Body of pancreas (tissue), 4 donors: ENCODE data around the gene EHD3. TPM values are rescaled to one million over a fixed set of nuclear protein-coding genes. Genes with fewer than 3 reads are reported as not detected.

Source experiments
- ATAC-seq: fragments of 150-250 bp; one replicate; pipeline ENCODE4 v1.9.1; 2016
- DNase-seq, 4 donors: peaks; one replicate each; pipeline ENCODE4 v3.0.0-alpha.2; 2019
- H3K27ac ChIP-seq, 4 donors: fragments of 200-600 bp; sonication (generic); 1 replicate in 3 of 4; 2 replicates in 1 of 4; pipeline versions ENCODE4 v1.5.1 to v1.6.1; 2016 to 2019; ENCODE audit warnings: mild to moderate bottlenecking in 1 of 4, mixed read lengths in 1 of 4, moderate library complexity in 1 of 4
- H3K27me3 ChIP-seq, 2 donors: fragments of 200-600 bp; sonication (generic); one replicate each; pipeline ENCODE4 v1.6.0; 2016; ENCODE audit warnings: mild to moderate bottlenecking in 1 of 2
- H3K36me3 ChIP-seq, 2 donors: fragments of 200-600 bp; sonication (generic); replicated peaks in 1 of 2; 2 replicates each; pipeline ENCODE4 v1.5.1; 2016; ENCODE audit warnings: low read depth in 2 of 2; ENCODE audit not compliant: insufficient read depth in 1 of 2
- H3K4me1 ChIP-seq: fragments of 200-600 bp; sonication (generic); one replicate; pipeline ENCODE4 v1.6.0; 2016
- H3K4me3 ChIP-seq, 2 donors: fragments of 200-600 bp; sonication (generic); 1 replicate in 1 of 2; 2 replicates in 1 of 2; pipeline ENCODE4 v1.5.1; 2016 to 2019
- H3K9me3 ChIP-seq, 3 donors: fragments of 200-600 bp; sonication (generic); 1 replicate in 2 of 3; 2 replicates in 1 of 3; pipeline ENCODE4 v1.5.1; 2016
- CTCF ChIP-seq, 7 experiments: fragments of 450-650 bp in 4 of 7; fragments of 200-600 bp in 3 of 7; sonication (generic) in 3 of 7; IDR thresholded peaks; one replicate each; pipeline ENCODE4 v1.5.1; 2016 to 2019; ENCODE audit warnings: antibody characterized with exemption in 7 of 7
- POLR2A ChIP-seq, 3 donors: fragments of 450-650 bp; IDR thresholded peaks; one replicate each; pipeline ENCODE4 v1.6.1; 2016; ENCODE audit warnings: antibody characterized with exemption in 3 of 3, mild to moderate bottlenecking in 2 of 3
- WGBS, 2 donors: methylation state at CpG; one replicate each; pipeline ENCODE4 v1.1.5; 2017; 5-methylcytosine and 5-hydroxymethylcytosine counted together
- intact Hi-C: fragments of 100-400 bp; cut with DNase I; formaldehyde crosslinking; loops from one replicate; pipeline ENCODE4 v1.15.1; 2023
- total RNA-seq, 2 donors: library from RNA; depleted of rRNA; stranded (reverse); fragments of >200 nt; gene quantifications; one replicate each; pipeline ENCODE4 v1.1.0, GENCODE V29; 2016

The EHD3 gene
- total RNA-seq, 2 donors from 2014 or later = 0.99 to 2.3 TPM

GRCh38 chr2:31202041-31202440 lies 31.9 kb upstream of the EHD3 start:
- DNase-seq = no peak
- WGBS, 2 donors = 77 to 94% methylated on average over 2 to 5 of the region's 5 CpGs
- no peak overlapping the region for H3K4me3 ChIP-seq
- TF ChIP-seq POLR2A (IDR thresholded peaks at IDR 0.05) (no peak), CTCF (IDR thresholded peaks at IDR 0.05) (no peak)
- no peaks in the 10 kb centered on the region for H3K27me3 ChIP-seq
- H3K9me3 ChIP-seq = no peaks in the 10 kb centered on the region
- intact Hi-C loops = no loop called here
- no peak overlapping the region for H3K27ac ChIP-seq
- no peaks in the 10 kb centered on the region for H3K4me1 ChIP-seq
- no peak for ATAC-seq
- no peaks in the 10 kb centered on the region for H3K36me3 ChIP-seq

- peak in 1 of 4 donors; percentile 8 for DNase-seq
- 61% methylated on average over 5 of the region's 5 CpGs for WGBS, 2 donors
Observed at GRCh38 chr2:31202833-31203232, 31.1 kb upstream of the EHD3 start.

GRCh38 chr2:31203916-31204315 lies 30.0 kb upstream of the EHD3 start:
- no peak for ATAC-seq
- Histone ChIP-seq H3K27me3 (no peaks in the 10 kb centered on the region), H3K4me3 (no peak overlapping the region), H3K4me1 (no peaks in the 10 kb centered on the region), H3K9me3 (no peaks in the 10 kb centered on the region), H3K27ac (no peak overlapping the region), H3K36me3 (no peaks in the 10 kb centered on the region)
- intact Hi-C loops = no loop called here
- TF ChIP-seq POLR2A (IDR thresholded peaks at IDR 0.05) (no peak), CTCF (IDR thresholded peaks at IDR 0.05) (no peak)
- no peak for DNase-seq

More at GRCh38 chr2:31202833-31203232, 31.1 kb upstream of the EHD3 start:
- no peaks in the 10 kb centered on the region for H3K9me3 ChIP-seq
- no peaks in the 10 kb centered on the region for H3K36me3 ChIP-seq
- no peak overlapping the region for H3K4me3 ChIP-seq
- intact Hi-C loops = no loop called here
- H3K27me3 ChIP-seq = no peaks in the 10 kb centered on the region
- H3K27ac ChIP-seq = no peak overlapping the region
- TF ChIP-seq CTCF (IDR thresholded peaks at IDR 0.05) (no peak), POLR2A (IDR thresholded peaks at IDR 0.05) (no peak)
- no peaks in the 10 kb centered on the region for H3K4me1 ChIP-seq
- ATAC-seq = no peak

GRCh38 chr2:31204783-31205182 lies 29.2 kb upstream of the EHD3 start:
- no peak for DNase-seq
- no peak for TF ChIP-seq CTCF (IDR thresholded peaks at IDR 0.05)
- no peak for TF ChIP-seq POLR2A (IDR thresholded peaks at IDR 0.05)
- ATAC-seq = no peak
- H3K36me3 ChIP-seq = no peaks in the 10 kb centered on the region
- no peaks in the 10 kb centered on the region for H3K9me3 ChIP-seq
- 80 to 84% methylated on average over 6 of the region's 6 CpGs for WGBS, 2 donors
- H3K4me1 ChIP-seq = no peaks in the 10 kb centered on the region
- H3K4me3 ChIP-seq = no peak overlapping the region
- no peaks in the 10 kb centered on the region for H3K27me3 ChIP-seq
- intact Hi-C loops = no loop called here
- no peak overlapping the region for H3K27ac ChIP-seq

GRCh38 chr2:31205186-31205585 lies 28.8 kb upstream of the EHD3 start:
- no peaks in the 10 kb centered on the region for H3K27me3 ChIP-seq
- DNase-seq = no peak

More at GRCh38 chr2:31205186-31205585, 28.8 kb upstream of the EHD3 start:
- WGBS, 2 donors = 76 to 92% methylated on average over 8 to 9 of the region's 9 CpGs
- no peak overlapping the region for H3K4me3 ChIP-seq
- H3K9me3 ChIP-seq = no peaks in the 10 kb centered on the region
- no peaks in the 10 kb centered on the region for H3K36me3 ChIP-seq
- TF ChIP-seq CTCF (IDR thresholded peaks at IDR 0.05) (no peak), POLR2A (IDR thresholded peaks at IDR 0.05) (no peak)
- no peaks in the 10 kb centered on the region for H3K4me1 ChIP-seq
- no peak for ATAC-seq
- no peak overlapping the region for H3K27ac ChIP-seq
- intact Hi-C loops = no loop called here
